ENCODE data around the gene DNAH17. TPM values are rescaled to one million over a fixed set of nuclear protein-coding genes. Genes with fewer than 3 reads are reported as not detected.

Gene DNAH17
- total and polyA plus RNA-seq, 2 experiments from 2014 or later = 0.64 TPM; not detected in 1

DNA sequence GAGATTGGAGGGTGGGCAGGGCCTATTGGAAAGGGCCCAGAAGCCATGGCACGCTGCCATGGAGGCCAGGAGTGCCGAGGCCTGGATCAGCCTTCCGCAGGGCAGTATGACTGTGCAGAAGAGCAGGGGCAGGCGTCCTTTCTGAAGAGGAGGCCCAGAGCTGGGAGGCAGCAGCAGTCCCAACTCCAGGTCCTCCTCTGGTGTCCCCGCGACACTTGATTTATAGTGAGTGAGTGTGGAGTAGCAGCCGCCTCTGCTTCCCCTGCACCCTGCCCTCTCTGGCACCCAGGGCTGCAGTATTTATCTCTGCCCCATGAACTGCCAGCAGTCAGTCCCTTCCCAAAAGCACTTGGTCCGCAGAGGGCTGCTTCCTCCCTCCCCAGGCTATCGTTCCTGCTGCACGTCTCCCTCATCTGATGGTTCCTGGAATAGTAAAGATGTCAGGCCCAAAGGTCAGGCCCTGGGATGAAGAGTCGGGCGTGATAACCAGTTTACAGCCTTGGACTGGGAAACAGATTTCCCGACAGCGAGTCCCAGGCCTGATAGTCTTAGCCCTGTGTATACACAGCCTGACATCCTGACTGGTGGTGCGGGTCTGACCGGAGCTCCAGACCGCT, 165.8 kb downstream of the DNAH17 start:
- Histone ChIP-seq H2AFZ (no peak overlapping the region), H3K4me1 (ENCODE audit: insufficient read depth) (peaks cover 3% of the 10 kb centered on the region; the same call in 1 of the 2 replicates), H3K27me3 (replicated peaks; ENCODE audit: insufficient read depth) (no peaks in the 10 kb centered on the region), H3K79me2 (ENCODE audit: insufficient read depth) (peaks cover 74% of the 10 kb centered on the region), H3K4me2 (ENCODE audit: unreplicated experiment) (no peak overlapping the region), H3K4me3 (no peak overlapping the region), H3K9ac (no peak overlapping the region), H3K9me3 (ENCODE audit: low read depth) (no peaks in the 10 kb centered on the region), H3K36me3 (ENCODE audit: low read depth) (no peaks in the 10 kb centered on the region; the same call in 1 of the 2 replicates), H3F3A (ENCODE audit: insufficient read depth) (no peaks in the 10 kb centered on the region), H4K20me1 (ENCODE audit: insufficient read depth) (0 out of 2 replicates have a peak, but pooled peaks cover 4% of the 10 kb centered on the region), H3K9me2 (ENCODE audit: insufficient read depth) (no peaks in the 10 kb centered on the region), H3K27ac (no peak overlapping the region)
- no peak for DNase-seq
- in situ Hi-C loops (cut with MboI) = no loop called here
- WGBS, 2 experiments (ENCODE audit: low coverage in 1 of 2, low lambda C conversion rate in 2 of 2, missing lambda C conversion rate in 2 of 2) = 90 to 91% methylated on average over 17 of the region's 17 CpGs
- no peak for TF ChIP-seq EZH2phosphoT487 (IDR thresholded peaks at IDR 0.05; ENCODE audit: insufficient read depth, low read depth)
- no peak for TF ChIP-seq EZH2 (IDR thresholded peaks at IDR 0.05; ENCODE audit: insufficient read depth, poor library complexity, severe bottlenecking)

DNA sequence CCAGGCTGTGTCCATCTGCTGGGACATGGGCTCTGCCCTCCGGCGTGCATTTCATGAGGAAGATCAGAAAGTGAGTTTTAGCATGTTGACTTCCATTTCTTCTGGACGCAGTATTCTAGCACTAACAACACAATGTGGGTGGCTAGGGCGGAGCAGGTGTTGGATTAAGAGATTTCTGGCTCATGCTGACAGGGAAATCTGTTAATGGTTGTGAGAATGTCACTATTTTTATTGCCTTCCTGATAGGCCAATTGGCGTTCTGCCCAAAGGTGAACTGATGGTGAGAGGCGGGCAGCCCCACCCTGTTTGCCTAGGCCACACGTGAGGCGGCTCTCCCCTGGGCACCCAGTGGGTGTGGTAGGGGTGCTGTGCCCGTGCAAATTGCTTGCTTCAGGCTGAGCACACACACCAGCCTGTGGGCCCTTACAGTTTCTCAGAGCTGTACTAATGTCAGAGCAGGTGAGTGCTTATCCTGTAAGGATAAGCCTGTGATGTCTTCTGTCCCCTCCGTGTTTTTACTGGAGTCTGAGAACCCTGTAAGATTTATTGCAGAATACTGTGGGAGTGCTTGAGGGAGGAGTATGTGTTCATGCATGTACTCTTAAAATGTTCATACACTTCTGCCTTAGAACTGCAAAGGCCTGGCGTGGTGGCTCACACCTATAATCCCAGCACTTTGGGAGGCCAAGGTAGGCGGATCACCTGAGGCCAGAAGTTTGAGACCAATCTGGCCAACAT, 167.8 kb downstream of the DNAH17 start:
- no peak overlapping the region for H3K9ac ChIP-seq
- WGBS, 2 experiments (ENCODE audit: low coverage in 1 of 2, low lambda C conversion rate in 2 of 2, missing lambda C conversion rate in 2 of 2) = 70 to 72% methylated on average over 12 of the region's 12 CpGs
- peaks cover 3% of the 10 kb centered on the region; the same call in 1 of the 2 replicates for H3K4me1 ChIP-seq (ENCODE audit: insufficient read depth)
- no peaks in the 10 kb centered on the region for H3K27me3 ChIP-seq (replicated peaks; ENCODE audit: insufficient read depth)
- no peak overlapping the region for H3K4me3 ChIP-seq
- TF ChIP-seq EZH2phosphoT487 (IDR thresholded peaks at IDR 0.05; ENCODE audit: insufficient read depth, low read depth) = no peak
- TF ChIP-seq EZH2 (IDR thresholded peaks at IDR 0.05; ENCODE audit: insufficient read depth, poor library complexity, severe bottlenecking) = no peak
- H3F3A ChIP-seq (ENCODE audit: insufficient read depth) = no peaks in the 10 kb centered on the region
- H3K4me2 ChIP-seq (ENCODE audit: unreplicated experiment) = no peak overlapping the region
- no peak overlapping the region for H2AFZ ChIP-seq
- in situ Hi-C loops (cut with MboI) = no loop called here
- H3K36me3 ChIP-seq (ENCODE audit: low read depth) = no peaks in the 10 kb centered on the region; the same call in 1 of the 2 replicates
- H3K79me2 ChIP-seq (ENCODE audit: insufficient read depth) = peaks cover 88% of the 10 kb centered on the region
- H3K9me3 ChIP-seq (ENCODE audit: low read depth) = no peaks in the 10 kb centered on the region
- DNase-seq = no peak
- 0 out of 2 replicates have a peak, but pooled peaks cover 4% of the 10 kb centered on the region for H4K20me1 ChIP-seq (ENCODE audit: insufficient read depth)
- no peak overlapping the region for H3K27ac ChIP-seq
- no peaks in the 10 kb centered on the region for H3K9me2 ChIP-seq (ENCODE audit: insufficient read depth)

DNA sequence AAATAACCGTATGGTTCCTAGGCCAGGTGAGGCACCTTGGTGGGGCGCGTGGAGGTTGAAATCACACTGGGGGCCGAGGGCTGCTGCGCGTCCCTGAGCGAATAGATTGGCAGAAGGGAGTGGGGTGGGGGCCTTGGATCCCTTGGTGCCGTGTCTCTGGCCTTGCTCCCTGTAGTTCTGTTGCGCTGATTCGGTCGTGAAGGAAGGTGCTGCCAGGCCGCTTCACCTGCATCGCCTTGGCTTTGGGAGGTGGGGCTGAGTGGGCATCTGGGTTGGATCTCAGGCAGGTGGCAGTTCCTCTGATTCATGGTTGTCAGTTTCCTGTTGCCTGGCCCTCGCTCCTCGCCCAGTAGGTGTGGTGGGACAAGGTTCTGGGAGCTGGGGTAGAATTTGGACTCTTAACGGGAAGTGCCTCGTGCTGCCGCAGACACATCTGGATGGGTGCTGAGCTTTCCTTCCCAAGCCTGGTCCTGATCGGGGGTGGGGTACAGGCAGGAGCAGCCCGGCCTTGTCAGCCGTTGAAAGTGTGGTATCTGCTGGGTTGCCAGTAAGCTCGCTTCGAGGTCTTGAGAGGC, 168.6 kb downstream of the DNAH17 start:
- H3K36me3 ChIP-seq (ENCODE audit: low read depth) = peaks cover 3% of the 10 kb centered on the region; the same call in 1 of the 2 replicates
- H3K27me3 ChIP-seq (replicated peaks; ENCODE audit: insufficient read depth) = no peaks in the 10 kb centered on the region
- TF ChIP-seq EZH2 (IDR thresholded peaks at IDR 0.05; ENCODE audit: insufficient read depth, poor library complexity, severe bottlenecking) = no peak
- no peak for TF ChIP-seq EZH2phosphoT487 (IDR thresholded peaks at IDR 0.05; ENCODE audit: insufficient read depth, low read depth)
- H3K79me2 ChIP-seq (ENCODE audit: insufficient read depth) = peaks cover 92% of the 10 kb centered on the region
- no peaks in the 10 kb centered on the region for H3F3A ChIP-seq (ENCODE audit: insufficient read depth)
- H4K20me1 ChIP-seq (ENCODE audit: insufficient read depth) = 0 out of 2 replicates have a peak, but pooled peaks cover 4% of the 10 kb centered on the region
- H3K4me2 ChIP-seq (ENCODE audit: unreplicated experiment) = no peak overlapping the region
- WGBS, 2 experiments (ENCODE audit: low coverage in 1 of 2, low lambda C conversion rate in 2 of 2, missing lambda C conversion rate in 2 of 2) = 87% methylated on average over 23 of the region's 23 CpGs
- in situ Hi-C loops (cut with MboI) = no loop called here
- H3K9me2 ChIP-seq (ENCODE audit: insufficient read depth) = no peaks in the 10 kb centered on the region
- H2AFZ ChIP-seq = no peak overlapping the region
- H3K4me1 ChIP-seq (ENCODE audit: insufficient read depth) = peaks cover 3% of the 10 kb centered on the region; the same call in 1 of the 2 replicates
- H3K9ac ChIP-seq = no peak overlapping the region
- no peak overlapping the region for H3K27ac ChIP-seq
- DNase-seq = no peak
- H3K9me3 ChIP-seq (ENCODE audit: low read depth) = no peaks in the 10 kb centered on the region
- H3K4me3 ChIP-seq = no peak overlapping the region

DNA sequence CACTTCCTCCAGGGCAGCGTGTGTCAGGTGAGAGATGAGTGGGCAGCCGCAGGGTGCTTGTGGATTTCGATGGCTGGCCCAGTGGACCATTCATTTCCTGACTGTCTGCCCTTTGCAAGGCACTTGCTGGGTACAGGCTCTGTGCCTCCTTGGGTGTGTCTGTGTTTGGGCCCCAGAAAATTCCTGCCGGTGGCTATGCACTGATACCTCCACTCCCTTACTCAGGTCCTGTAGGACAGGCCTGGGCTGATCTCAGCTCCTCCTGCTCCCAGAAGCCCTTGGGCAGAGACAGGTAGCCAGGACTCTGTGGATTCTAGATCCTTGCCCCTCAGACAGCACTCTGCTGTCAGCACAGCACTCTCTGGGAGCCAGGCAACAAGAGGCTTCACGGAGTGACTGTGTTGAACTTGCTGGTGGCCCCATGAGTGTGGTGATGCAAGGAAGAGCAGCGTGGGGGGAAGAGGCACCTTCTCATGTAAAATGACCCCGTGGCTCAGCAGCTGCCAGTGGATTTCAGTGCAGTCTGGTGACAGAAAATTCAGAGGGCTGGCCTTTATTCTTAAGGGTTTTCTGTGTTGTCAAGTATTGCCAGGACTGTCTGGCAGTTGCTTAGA, 169.7 kb downstream of the DNAH17 start:
- Histone ChIP-seq H3K27ac (no peak overlapping the region), H3K27me3 (replicated peaks; ENCODE audit: insufficient read depth) (no peaks in the 10 kb centered on the region), H3F3A (ENCODE audit: insufficient read depth) (no peaks in the 10 kb centered on the region), H4K20me1 (ENCODE audit: insufficient read depth) (0 out of 2 replicates have a peak, but pooled peaks cover 4% of the 10 kb centered on the region), H3K9me3 (ENCODE audit: low read depth) (no peaks in the 10 kb centered on the region), H3K4me2 (ENCODE audit: unreplicated experiment) (no peak overlapping the region), H2AFZ (no peak overlapping the region), H3K9ac (no peak overlapping the region), H3K9me2 (ENCODE audit: insufficient read depth) (no peaks in the 10 kb centered on the region), H3K4me1 (ENCODE audit: insufficient read depth) (0 out of 2 replicates have a peak, but pooled peaks cover under 1% of the 10 kb centered on the region), H3K79me2 (ENCODE audit: insufficient read depth) (peaks cover 95% of the 10 kb centered on the region), H3K36me3 (ENCODE audit: low read depth) (peaks cover 4% of the 10 kb centered on the region; the same call in 1 of the 2 replicates), H3K4me3 (no peak overlapping the region)
- in situ Hi-C loops (cut with MboI) = no loop called here
- 97 to 100% methylated on average over 7 of the region's 7 CpGs for WGBS, 2 experiments (ENCODE audit: low coverage in 1 of 2, low lambda C conversion rate in 2 of 2, missing lambda C conversion rate in 2 of 2)
- no peak for DNase-seq
- TF ChIP-seq EZH2phosphoT487 (IDR thresholded peaks at IDR 0.05; ENCODE audit: insufficient read depth, low read depth) (no peak), EZH2 (IDR thresholded peaks at IDR 0.05; ENCODE audit: insufficient read depth, poor library complexity, severe bottlenecking) (no peak)
